ENCODE data around the gene FNIP2. TPM values are rescaled to one million over a fixed set of nuclear protein-coding genes. Genes with fewer than 3 reads are reported as not detected.

Gene FNIP2
- total RNA-seq, 1 experiment from 2014 or later, result 16.1 TPM

DNA sequence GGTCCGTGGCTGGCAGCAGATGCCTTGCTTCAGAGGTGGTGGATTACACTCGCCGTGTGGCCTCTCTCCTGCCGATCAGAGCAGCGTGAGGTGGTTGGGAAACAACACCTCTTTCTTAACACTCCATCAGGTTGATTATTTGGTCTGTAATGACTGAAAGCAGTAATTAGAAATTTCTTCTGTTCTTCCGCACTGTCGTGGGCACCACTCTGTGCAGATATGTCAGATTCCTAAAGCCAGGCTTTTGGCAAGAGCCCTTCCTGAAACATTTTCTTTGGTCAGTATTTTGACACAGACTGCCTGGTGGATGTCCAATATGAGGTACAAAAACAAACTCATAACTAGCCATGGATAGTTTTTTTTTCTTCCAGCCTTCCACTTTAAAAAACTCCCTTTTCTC lies 100.9 kb downstream of the FNIP2 start:
- H3K4me1 ChIP-seq (ENCODE audit: insufficient read depth, low read length, poor library complexity, severe bottlenecking), result peaks cover 18% of the 10 kb centered on the region
- DNase-seq (ENCODE audit: low spot score), result no peak
- H3K27ac ChIP-seq (ENCODE audit: low read depth, low read length, poor library complexity, severe bottlenecking), result no peak overlapping the region
- H3K4me3 ChIP-seq (ENCODE audit: low read depth, low read length, poor library complexity, severe bottlenecking), result no peak overlapping the region
- POLR2A ChIA-PET (ENCODE audit: low non-redundant PET), result no interaction called here
- no peak for TF ChIP-seq EZH2 (IDR thresholded peaks at IDR 0.05; ENCODE audit: borderline replicate concordance, low read depth, low read length, poor library complexity, severe bottlenecking)
- TF ChIP-seq, protein P1, sequence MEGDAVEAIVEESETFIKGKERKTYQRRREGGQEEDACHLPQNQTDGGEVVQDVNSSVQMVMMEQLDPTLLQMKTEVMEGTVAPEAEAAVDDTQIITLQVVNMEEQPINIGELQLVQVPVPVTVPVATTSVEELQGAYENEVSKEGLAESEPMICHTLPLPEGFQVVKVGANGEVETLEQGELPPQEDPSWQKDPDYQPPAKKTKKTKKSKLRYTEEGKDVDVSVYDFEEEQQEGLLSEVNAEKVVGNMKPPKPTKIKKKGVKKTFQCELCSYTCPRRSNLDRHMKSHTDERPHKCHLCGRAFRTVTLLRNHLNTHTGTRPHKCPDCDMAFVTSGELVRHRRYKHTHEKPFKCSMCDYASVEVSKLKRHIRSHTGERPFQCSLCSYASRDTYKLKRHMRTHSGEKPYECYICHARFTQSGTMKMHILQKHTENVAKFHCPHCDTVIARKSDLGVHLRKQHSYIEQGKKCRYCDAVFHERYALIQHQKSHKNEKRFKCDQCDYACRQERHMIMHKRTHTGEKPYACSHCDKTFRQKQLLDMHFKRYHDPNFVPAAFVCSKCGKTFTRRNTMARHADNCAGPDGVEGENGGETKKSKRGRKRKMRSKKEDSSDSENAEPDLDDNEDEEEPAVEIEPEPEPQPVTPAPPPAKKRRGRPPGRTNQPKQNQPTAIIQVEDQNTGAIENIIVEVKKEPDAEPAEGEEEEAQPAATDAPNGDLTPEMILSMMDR (conservative IDR thresholded peaks at IDR 0.05; ENCODE audit: low read depth, low read length), result no peak
- no TSS peak for BruUV-seq (replicated peaks)
- intact Hi-C loops (cut with micrococcal nuclease; ENCODE audit: unreplicated experiment), result loop anchor here (5.0 kb wide), 1 partner anchor 228 kb away; no protein-coding TSS in a partner anchor
- no peaks in the 10 kb centered on the region for H3K27me3 ChIP-seq (replicated peaks; ENCODE audit: insufficient read depth, low read depth, low read length, poor library complexity)
- H3K36me3 ChIP-seq (ENCODE audit: insufficient read depth, low read length, poor library complexity, severe bottlenecking), result no peaks in the 10 kb centered on the region
- CTCF ChIA-PET, result no interaction called here
- H3K9me3 ChIP-seq (ENCODE audit: low read depth, low read length, poor library complexity, severe bottlenecking), result no peaks in the 10 kb centered on the region

DNA sequence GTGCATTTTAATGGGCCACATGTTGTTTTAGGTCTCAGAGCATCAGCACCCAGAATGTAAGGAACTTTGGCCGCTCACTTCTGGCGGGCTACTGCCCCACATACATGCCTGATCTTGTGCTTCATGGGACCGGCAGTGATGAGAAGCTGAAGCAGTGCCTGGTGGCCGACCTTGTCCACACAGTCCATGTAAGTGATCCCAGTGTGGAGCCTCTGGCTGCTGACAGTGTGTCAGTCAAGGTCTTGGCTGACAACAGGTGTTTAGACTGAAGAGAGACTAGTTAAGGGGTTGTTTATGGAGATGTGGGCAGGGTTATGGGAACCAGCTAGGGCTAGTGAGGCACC lies 101.4 kb downstream of the FNIP2 start:
- intact Hi-C loops (cut with micrococcal nuclease; ENCODE audit: unreplicated experiment), result loop anchor here (5.0 kb wide), 1 partner anchor 227 kb away; no protein-coding TSS in a partner anchor
- CTCF ChIA-PET, result no interaction called here
- H3K27me3 ChIP-seq (replicated peaks; ENCODE audit: insufficient read depth, low read depth, low read length, poor library complexity), result no peaks in the 10 kb centered on the region
- no TSS peak for BruUV-seq (replicated peaks)
- no peak overlapping the region for H3K27ac ChIP-seq (ENCODE audit: low read depth, low read length, poor library complexity, severe bottlenecking)
- no peak for TF ChIP-seq EZH2 (IDR thresholded peaks at IDR 0.05; ENCODE audit: borderline replicate concordance, low read depth, low read length, poor library complexity, severe bottlenecking)
- POLR2A ChIA-PET (ENCODE audit: low non-redundant PET), result no interaction called here
- DNase-seq (ENCODE audit: low spot score), result no peak
- peaks cover 18% of the 10 kb centered on the region for H3K4me1 ChIP-seq (ENCODE audit: insufficient read depth, low read length, poor library complexity, severe bottlenecking)
- no peaks in the 10 kb centered on the region for H3K9me3 ChIP-seq (ENCODE audit: low read depth, low read length, poor library complexity, severe bottlenecking)
- H3K4me3 ChIP-seq (ENCODE audit: low read depth, low read length, poor library complexity, severe bottlenecking), result no peak overlapping the region
- H3K36me3 ChIP-seq (ENCODE audit: insufficient read depth, low read length, poor library complexity, severe bottlenecking), result no peaks in the 10 kb centered on the region

DNA sequence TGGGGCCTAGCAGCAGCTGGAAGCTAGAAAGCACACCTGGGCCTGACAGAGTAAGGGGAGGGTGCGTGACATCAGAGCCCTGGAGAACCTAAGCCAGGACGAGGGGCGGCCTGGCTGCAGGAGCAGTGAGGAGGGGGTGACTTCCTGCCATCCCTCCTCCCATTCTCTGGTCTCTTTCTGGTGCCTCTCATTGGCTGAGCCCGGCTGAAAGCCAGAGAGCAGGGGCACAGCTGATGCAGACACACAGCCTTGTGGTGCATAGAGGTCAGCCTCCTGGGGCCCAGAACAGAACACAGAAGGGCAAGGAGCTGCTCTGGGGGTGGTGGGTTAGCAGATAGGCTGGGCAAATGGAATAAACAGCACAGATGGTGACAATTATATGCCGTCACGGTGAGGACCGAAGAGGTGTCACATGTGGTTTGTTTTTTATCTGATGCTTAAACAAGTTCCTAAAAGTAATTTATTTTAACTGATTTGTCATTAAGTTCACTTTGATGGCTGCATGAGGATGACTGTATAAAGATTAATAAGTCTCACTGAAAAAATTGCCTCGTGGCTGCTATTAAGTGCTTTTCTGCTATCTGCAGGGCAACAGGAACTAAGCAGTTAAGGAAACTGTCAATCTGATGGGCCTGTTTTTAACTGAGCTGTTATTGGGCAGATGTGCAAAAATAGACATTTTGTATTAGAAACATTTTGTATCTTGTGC lies 102.0 kb downstream of the FNIP2 start:
- ChIA-PET POLR2A (ENCODE audit: low non-redundant PET) (no interaction called here), CTCF (no interaction called here)
- TF ChIP-seq, protein P1 (conservative IDR thresholded peaks at IDR 0.05; ENCODE audit: low read depth, low read length), result no peak
- TF ChIP-seq EZH2 (IDR thresholded peaks at IDR 0.05; ENCODE audit: borderline replicate concordance, low read depth, low read length, poor library complexity, severe bottlenecking), result no peak
- Histone ChIP-seq H3K4me3 (ENCODE audit: low read depth, low read length, poor library complexity, severe bottlenecking) (no peak overlapping the region), H3K9me3 (ENCODE audit: low read depth, low read length, poor library complexity, severe bottlenecking) (no peaks in the 10 kb centered on the region), H3K36me3 (ENCODE audit: insufficient read depth, low read length, poor library complexity, severe bottlenecking) (no peaks in the 10 kb centered on the region), H3K27me3 (replicated peaks; ENCODE audit: insufficient read depth, low read depth, low read length, poor library complexity) (no peaks in the 10 kb centered on the region), H3K27ac (ENCODE audit: low read depth, low read length, poor library complexity, severe bottlenecking) (no peak overlapping the region), H3K4me1 (ENCODE audit: insufficient read depth, low read length, poor library complexity, severe bottlenecking) (peaks cover 13% of the 10 kb centered on the region)
- no peak for DNase-seq (ENCODE audit: low spot score)
- intact Hi-C loops (cut with micrococcal nuclease; ENCODE audit: unreplicated experiment), result loop anchor here (5.0 kb wide), 1 partner anchor 227 kb away; no protein-coding TSS in a partner anchor
- no TSS peak for BruUV-seq (replicated peaks)

DNA sequence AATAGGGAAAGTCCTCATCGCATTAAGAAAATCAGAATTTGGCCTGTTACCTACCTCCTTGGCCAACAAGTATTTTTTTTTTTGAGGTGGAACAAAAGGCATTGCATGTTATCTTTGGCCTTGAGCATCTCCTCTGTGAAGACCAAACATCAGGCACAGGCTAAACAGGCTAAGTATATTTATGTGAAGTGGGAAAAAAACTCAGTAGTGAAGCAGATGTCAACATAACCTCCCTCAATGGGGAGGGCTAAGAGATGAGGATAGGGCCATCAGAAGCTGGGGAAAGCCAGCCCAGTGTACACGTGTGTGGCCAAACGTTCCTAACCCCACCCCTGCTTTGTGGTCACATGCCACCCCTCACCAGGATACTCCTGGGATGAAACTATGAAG lies 102.5 kb downstream of the FNIP2 start:
- Histone ChIP-seq H3K9me3 (ENCODE audit: low read depth, low read length, poor library complexity, severe bottlenecking) (no peaks in the 10 kb centered on the region), H3K4me3 (ENCODE audit: low read depth, low read length, poor library complexity, severe bottlenecking) (no peak overlapping the region), H3K36me3 (ENCODE audit: insufficient read depth, low read length, poor library complexity, severe bottlenecking) (no peaks in the 10 kb centered on the region), H3K4me1 (ENCODE audit: insufficient read depth, low read length, poor library complexity, severe bottlenecking) (peaks cover 10% of the 10 kb centered on the region), H3K27me3 (replicated peaks; ENCODE audit: insufficient read depth, low read depth, low read length, poor library complexity) (no peaks in the 10 kb centered on the region), H3K27ac (ENCODE audit: low read depth, low read length, poor library complexity, severe bottlenecking) (no peak overlapping the region)
- intact Hi-C loops (cut with micrococcal nuclease; ENCODE audit: unreplicated experiment), result loop anchor here (5.0 kb wide), 1 partner anchor 226 kb away; no protein-coding TSS in a partner anchor
- BruUV-seq (replicated peaks), result no TSS peak
- TF ChIP-seq EZH2 (IDR thresholded peaks at IDR 0.05; ENCODE audit: borderline replicate concordance, low read depth, low read length, poor library complexity, severe bottlenecking), result no peak
- TF ChIP-seq, protein P1 (conservative IDR thresholded peaks at IDR 0.05; ENCODE audit: low read depth, low read length), result no peak
- DNase-seq (ENCODE audit: low spot score), result no peak
- ChIA-PET CTCF (no interaction called here), POLR2A (ENCODE audit: low non-redundant PET) (no interaction called here)

All from A673 (cell line).